ENCODE measurements around the gene GAS2L2. TPM values are rescaled to one million over a fixed set of nuclear protein-coding genes. Genes with fewer than 3 reads are reported as not detected.

GAS2L2 gene
- total RNA-seq, 1 donor from 2014 or later, result 0.27 TPM

- intact Hi-C loops (cut with micrococcal nuclease), result no loop called here
- no peak for DNase-seq
- no peak for ATAC-seq
These were observed 20.3 kb downstream of the GAS2L2 start for GRCh38 chr17:35732806-35733136.

GRCh38 chr17:35731917-35732805, 20.9 kb downstream of the GAS2L2 start:
- DNase-seq (no peak), ATAC-seq (peak; percentile 46)
- intact Hi-C loops (cut with micrococcal nuclease), result no loop called here

- peak; percentile 90 for ATAC-seq
- DNase-seq, result peak; percentile 74
- intact Hi-C loops (cut with micrococcal nuclease), result no loop called here
These were observed 21.7 kb downstream of the GAS2L2 start, which contains the start of gene RASL10B for GRCh38 chr17:35731239-35731916. RASL10B (plus strand) TSS chr17:35731639; CDS start chr17:35735185, 3,546 bp downstream.

- no peak for ATAC-seq
- intact Hi-C loops (cut with micrococcal nuclease), result no loop called here
- DNase-seq, result no peak
These were observed 22.5 kb downstream of the GAS2L2 start for GRCh38 chr17:35730400-35731005.

GRCh38 chr17:35729405-35729833, 23.6 kb downstream of the GAS2L2 start:
- ATAC-seq (no peak), DNase-seq (no peak)
- intact Hi-C loops (cut with micrococcal nuclease), result no loop called here

- intact Hi-C loops (cut with micrococcal nuclease), result no loop called here
- no peak for DNase-seq
- no peak for ATAC-seq
These were observed 24.5 kb downstream of the GAS2L2 start for GRCh38 chr17:35728551-35728950.

- intact Hi-C loops (cut with micrococcal nuclease), result no loop called here
- ATAC-seq (no peak), DNase-seq (no peak)
These were observed 25.4 kb downstream of the GAS2L2 start for GRCh38 chr17:35727635-35728034.

GRCh38 chr17:35726953-35727460, 26.0 kb downstream of the GAS2L2 start:
- DNase-seq (no peak), ATAC-seq (no peak)
- intact Hi-C loops (cut with micrococcal nuclease), result no loop called here

- intact Hi-C loops (cut with micrococcal nuclease), result no loop called here
- peak; percentile 42 for ATAC-seq
- DNase-seq, result peak; percentile 78
These were observed 26.7 kb downstream of the GAS2L2 start for GRCh38 chr17:35726127-35726952.

- ATAC-seq, result no peak
- DNase-seq, result no peak
- intact Hi-C loops (cut with micrococcal nuclease), result no loop called here
These were observed 27.3 kb downstream of the GAS2L2 start for GRCh38 chr17:35725802-35726126.

GRCh38 chr17:35725058-35725457, 28.0 kb downstream of the GAS2L2 start:
- DNase-seq (no peak), ATAC-seq (no peak)
- intact Hi-C loops (cut with micrococcal nuclease), result no loop called here

GRCh38 chr17:35723735-35724134, 29.3 kb downstream of the GAS2L2 start:
- no peak for ATAC-seq
- intact Hi-C loops (cut with micrococcal nuclease), result no loop called here
- DNase-seq, result no peak

- intact Hi-C loops (cut with micrococcal nuclease), result no loop called here
- no peak for DNase-seq
- peak; percentile 23 for ATAC-seq
These were observed 35.6 kb downstream of the GAS2L2 start for GRCh38 chr17:35717475-35717874.

- DNase-seq (no peak), ATAC-seq (peak; percentile 71)
- intact Hi-C loops (cut with micrococcal nuclease), result no loop called here
These were observed 36.1 kb downstream of the GAS2L2 start for GRCh38 chr17:35716897-35717465.

- ATAC-seq (no peak), DNase-seq (no peak)
- intact Hi-C loops (cut with micrococcal nuclease), result no loop called here
These were observed 36.9 kb downstream of the GAS2L2 start for GRCh38 chr17:35716173-35716572.

GRCh38 chr17:35715416-35715815, 37.6 kb downstream of the GAS2L2 start:
- no peak for DNase-seq
- ATAC-seq, result no peak
- intact Hi-C loops (cut with micrococcal nuclease), result no loop called here

GRCh38 chr17:35714988-35715387, 38.1 kb downstream of the GAS2L2 start:
- intact Hi-C loops (cut with micrococcal nuclease), result no loop called here
- ATAC-seq, result no peak

GRCh38 chr17:35713069-35713728, 39.8 kb downstream of the GAS2L2 start:
- peak; percentile 88 for ATAC-seq
- intact Hi-C loops (cut with micrococcal nuclease), result no loop called here
- DNase-seq, result no peak

More at GRCh38 chr17:35714988-35715387, 38.1 kb downstream of the GAS2L2 start:
- DNase-seq, result no peak
